HCEC 1CT (cell line): ENCODE results near the gene IL1RAPL2.
A peak's percentile ranks its signal among the peaks of the same experiment; 100 is the strongest.
"Not testable (repeated sequence)": the region's sequence is repeated elsewhere in the genome, so short reads cannot be mapped to it uniquely, and the experiment has no call there.

Source experiments
- DNase-seq: peaks from one replicate; pipeline ENCODE4 v3.0.0-alpha.2; 2017

The IL1RAPL2 gene

GRCh38 chrX:105038672-105039328 lies 472.8 kb downstream of the IL1RAPL2 start:
- no peak for DNase-seq

GRCh38 chrX:105050921-105051320 lies 484.9 kb downstream of the IL1RAPL2 start:
- no peak for DNase-seq

- no peak for DNase-seq
Observed at GRCh38 chrX:105051364-105051763, 485.4 kb downstream of the IL1RAPL2 start.

GRCh38 chrX:105052926-105053325 lies 486.9 kb downstream of the IL1RAPL2 start:
- DNase-seq, result no peak

GRCh38 chrX:105063743-105064142 lies 497.7 kb downstream of the IL1RAPL2 start:
- no peak for DNase-seq

GRCh38 chrX:105098201-105098600 lies 532.2 kb downstream of the IL1RAPL2 start:
- no peak for DNase-seq

- no peak for DNase-seq
Observed at GRCh38 chrX:105098812-105099211, 532.8 kb downstream of the IL1RAPL2 start.

- no peak for DNase-seq
Observed at GRCh38 chrX:105101378-105101777, 535.4 kb downstream of the IL1RAPL2 start.

GRCh38 chrX:105109936-105110335 lies 543.9 kb downstream of the IL1RAPL2 start:
- DNase-seq, result no peak

GRCh38 chrX:105114554-105115130 lies 548.6 kb downstream of the IL1RAPL2 start:
- no peak for DNase-seq

- not testable (repeated sequence) for DNase-seq
Observed at GRCh38 chrX:105115596-105116320, 549.8 kb downstream of the IL1RAPL2 start.

- DNase-seq, result no peak
Observed at GRCh38 chrX:105116486-105116885, 550.5 kb downstream of the IL1RAPL2 start.

GRCh38 chrX:105117621-105118020 lies 551.6 kb downstream of the IL1RAPL2 start:
- DNase-seq, result no peak

- no peak for DNase-seq
Observed at GRCh38 chrX:105120463-105120862, 554.5 kb downstream of the IL1RAPL2 start.

GRCh38 chrX:105121186-105121585 lies 555.2 kb downstream of the IL1RAPL2 start:
- no peak for DNase-seq

GRCh38 chrX:105126201-105126600 lies 560.2 kb downstream of the IL1RAPL2 start:
- peak; percentile 1 for DNase-seq

GRCh38 chrX:105134273-105134672 lies 568.3 kb downstream of the IL1RAPL2 start:
- DNase-seq, result no peak

- no peak for DNase-seq
Observed at GRCh38 chrX:105136786-105137185, 570.8 kb downstream of the IL1RAPL2 start.

- no peak for DNase-seq
Observed at GRCh38 chrX:105150036-105150435, 584.0 kb downstream of the IL1RAPL2 start.

- DNase-seq, result peak; percentile 0
Observed at GRCh38 chrX:105150557-105150956, 584.6 kb downstream of the IL1RAPL2 start.

GRCh38 chrX:105167233-105167632 lies 601.2 kb downstream of the IL1RAPL2 start:
- DNase-seq, result no peak

- DNase-seq, result no peak
Observed at GRCh38 chrX:105168577-105168976, 602.6 kb downstream of the IL1RAPL2 start.

- no peak for DNase-seq
Observed at GRCh38 chrX:105173071-105173470, 607.1 kb downstream of the IL1RAPL2 start.

GRCh38 chrX:105179644-105180043 lies 613.6 kb downstream of the IL1RAPL2 start:
- no peak for DNase-seq
